SKM-1 (cell line): ENCODE data around the gene PCBP4.

ENCODE experiments used
- DNase-seq: peaks from one replicate; lab custom pipeline; 2025; ENCODE audit not compliant: unreplicated experiment; lab: John Stamatoyannopoulos, UW

The PCBP4 gene

DNA sequence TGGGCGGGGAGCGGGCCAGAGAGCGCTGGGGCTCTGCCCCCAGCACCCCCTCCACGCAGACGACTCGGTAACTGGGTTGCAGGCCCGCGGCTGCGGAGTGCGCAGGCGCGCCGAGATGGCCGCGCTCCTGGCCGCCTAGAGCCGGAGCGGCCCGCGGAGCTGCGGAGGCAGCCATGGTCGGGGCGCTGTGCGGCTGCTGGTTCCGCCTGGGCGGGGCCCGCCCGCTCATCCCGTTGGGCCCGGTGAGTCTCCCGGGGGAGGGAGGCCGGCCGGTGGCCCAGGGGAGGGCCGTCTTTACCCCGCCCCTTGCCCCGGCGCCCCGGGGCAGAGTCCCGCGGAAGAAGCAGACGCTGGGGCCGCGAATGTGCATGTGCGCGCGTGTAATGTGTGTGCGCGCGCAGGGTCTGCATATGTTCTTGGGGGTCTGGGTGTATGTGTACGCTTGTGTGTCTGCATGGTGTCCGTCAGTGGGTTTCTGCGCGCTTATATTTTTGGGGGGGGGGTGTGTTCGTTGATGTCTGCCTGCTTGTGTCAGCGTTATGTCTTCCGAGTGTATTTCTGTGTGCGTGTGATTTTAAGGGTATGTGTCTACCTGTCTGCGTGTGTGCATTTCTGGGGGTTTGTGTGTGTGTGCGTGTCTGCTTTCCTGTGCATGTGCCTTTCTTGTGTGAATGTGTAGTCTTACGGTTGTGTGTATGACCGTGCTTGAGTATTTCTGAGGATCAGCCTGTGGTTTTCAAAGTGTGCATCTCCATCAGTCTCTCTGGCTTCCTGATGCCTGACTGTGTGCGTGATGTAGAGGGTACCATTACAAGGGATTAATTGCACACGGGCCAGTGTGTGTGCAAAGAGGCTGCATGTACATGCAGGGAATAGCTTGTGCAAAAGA, 8.0 kb upstream of the PCBP4 start, which contains the start of gene ABHD14A:
TSS of gene ABHD14A (plus strand) at position 102 of the 889 bp plus-strand sequence. CDS start at position 174, 72 bp downstream.
- DNase-seq, result peak; percentile 35

DNA sequence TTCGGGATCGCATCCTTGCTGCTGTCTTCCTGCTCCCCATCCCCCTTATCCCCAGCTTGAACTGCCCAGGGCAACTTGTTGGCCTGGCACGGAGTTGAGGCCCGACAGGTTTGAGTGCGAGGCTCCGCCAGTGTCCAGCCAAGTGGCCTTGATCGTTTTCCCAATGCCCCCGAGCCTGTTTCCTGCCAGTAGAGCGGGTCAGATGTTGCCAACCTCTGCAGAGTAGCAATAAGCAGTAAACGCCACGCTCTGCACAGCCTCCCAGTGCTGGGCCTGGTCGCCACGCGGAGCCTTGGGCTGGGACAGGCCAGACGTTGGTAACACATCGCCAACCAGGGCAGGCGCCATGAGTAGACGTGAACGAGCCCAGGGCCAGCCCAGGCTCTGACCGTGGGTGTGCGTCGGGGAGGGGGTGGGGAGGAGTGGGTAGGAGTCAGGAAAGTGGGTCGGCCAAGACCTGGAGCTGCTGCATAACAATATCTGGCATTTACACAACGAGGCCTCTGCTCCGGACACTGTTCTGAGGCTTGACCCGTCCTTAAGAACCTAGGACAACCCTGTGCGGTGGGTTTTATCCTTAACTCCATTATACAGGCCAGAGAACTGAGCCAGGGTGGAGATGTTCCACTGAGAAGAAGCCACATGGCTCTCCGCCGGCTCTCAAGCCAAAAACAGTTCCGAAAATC, 7.2 kb upstream of the PCBP4 start:
- no peak for DNase-seq

DNA sequence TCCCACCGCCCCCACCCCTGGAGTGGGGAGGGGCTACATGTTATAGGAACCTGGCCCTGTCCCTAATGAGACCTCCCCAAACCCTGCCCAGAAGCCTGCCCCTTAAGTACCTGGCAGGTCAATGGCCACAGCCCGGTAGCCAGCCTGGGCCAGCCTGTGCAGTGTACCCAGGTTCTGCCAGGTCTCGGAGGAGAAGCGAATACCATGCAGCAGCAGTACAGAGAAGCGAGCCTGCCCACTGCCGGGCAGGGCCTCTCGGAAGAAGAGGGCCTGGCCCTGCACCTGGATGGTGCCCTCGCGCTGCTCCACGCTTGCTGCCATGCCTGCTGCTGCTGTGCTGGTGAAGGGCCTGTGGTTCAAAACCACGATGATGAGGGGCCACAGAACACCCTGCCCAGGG, 4.1 kb upstream of the PCBP4 start:
- no peak for DNase-seq

DNA sequence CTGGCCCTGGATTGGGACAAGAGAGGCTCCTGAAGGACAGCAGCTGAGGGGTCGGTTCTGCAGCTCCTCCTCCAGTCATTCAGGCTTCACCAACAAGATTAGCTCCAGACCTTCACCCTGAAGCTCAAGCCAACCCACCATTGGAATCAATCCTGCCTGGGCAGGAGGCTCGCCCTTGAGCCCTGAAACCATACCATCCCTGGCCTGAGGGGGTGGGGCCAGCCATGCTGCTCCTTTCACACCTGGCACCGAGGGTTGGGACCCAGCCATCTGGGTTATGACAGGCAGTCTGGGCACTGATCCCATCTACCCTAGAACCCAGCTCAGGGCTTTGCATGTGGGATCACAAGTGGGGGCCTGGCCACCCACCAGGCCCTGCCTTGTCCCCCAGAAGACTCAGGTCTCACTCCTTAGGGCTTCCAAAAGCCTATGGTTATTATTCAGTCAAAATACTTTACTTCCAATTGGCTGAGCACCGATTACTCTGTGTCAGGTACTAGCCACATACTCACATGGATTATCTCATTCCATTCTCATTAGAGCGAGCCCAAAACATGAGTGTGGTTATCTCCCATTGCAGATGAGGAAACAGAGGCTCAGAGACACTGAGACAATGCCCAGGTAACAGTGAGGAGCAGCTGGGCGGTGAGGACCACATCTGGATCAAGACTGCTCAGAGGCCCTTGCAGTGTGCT, 3.5 kb upstream of the PCBP4 start:
- no peak for DNase-seq

DNA sequence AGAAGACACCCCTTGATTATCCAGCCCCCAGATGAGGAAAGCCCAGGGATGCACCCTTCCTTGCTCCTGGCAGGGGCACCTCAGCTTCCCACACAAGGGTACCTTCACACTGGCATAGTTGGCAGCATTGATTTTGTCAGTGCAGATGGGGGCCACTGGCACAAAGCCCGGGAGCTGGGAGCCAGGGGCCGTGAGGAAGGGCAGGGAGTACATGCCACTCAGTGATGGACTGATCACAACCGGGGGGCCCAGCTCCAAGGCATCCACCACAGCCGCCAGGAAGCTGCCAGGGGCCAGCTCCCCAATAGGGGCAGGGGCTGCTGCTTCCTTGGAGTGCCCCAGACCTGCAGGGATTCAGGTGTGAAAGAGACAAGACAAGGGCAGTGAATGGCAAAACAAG, 2.6 kb upstream of the PCBP4 start:
- DNase-seq, result no peak

DNA sequence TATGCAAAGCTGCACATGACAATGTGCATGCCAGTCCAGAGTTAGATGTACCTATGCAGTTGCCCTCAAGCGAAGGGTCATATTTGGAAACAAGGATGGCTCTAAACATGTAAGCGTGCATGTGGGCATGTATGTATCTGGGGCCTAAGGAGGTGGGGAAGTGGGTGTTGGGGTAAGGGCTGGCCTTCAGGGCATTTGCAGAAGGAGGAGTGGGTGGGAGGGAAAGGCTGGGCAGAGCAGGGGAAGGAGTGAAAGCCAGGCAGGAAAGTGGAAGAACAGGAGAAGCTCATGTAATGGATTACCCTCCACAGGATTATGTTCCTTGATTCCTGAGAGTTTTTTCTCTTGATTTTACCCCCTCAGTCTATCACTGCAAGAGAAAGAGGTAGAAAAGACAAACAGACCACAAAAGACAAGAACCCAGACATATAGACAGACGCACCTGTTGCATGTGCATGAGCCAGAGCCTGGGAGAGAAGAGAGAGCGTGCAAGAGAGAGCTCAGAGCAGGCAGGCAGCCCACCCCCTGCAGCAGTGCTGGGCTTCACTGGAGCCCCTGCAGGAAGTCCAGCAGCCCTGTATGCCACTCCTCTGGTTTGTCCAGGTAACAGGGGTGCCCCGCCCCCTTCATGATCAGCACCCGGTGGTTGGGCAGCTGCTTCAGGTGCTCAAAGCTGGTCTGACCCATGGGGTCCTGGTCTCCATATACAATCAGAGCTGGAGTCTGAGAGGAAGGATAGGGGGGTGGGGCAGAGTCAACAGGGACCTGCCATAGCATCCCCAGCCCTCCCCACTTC, 1.8 kb upstream of the PCBP4 start:
- no peak for DNase-seq

DNA sequence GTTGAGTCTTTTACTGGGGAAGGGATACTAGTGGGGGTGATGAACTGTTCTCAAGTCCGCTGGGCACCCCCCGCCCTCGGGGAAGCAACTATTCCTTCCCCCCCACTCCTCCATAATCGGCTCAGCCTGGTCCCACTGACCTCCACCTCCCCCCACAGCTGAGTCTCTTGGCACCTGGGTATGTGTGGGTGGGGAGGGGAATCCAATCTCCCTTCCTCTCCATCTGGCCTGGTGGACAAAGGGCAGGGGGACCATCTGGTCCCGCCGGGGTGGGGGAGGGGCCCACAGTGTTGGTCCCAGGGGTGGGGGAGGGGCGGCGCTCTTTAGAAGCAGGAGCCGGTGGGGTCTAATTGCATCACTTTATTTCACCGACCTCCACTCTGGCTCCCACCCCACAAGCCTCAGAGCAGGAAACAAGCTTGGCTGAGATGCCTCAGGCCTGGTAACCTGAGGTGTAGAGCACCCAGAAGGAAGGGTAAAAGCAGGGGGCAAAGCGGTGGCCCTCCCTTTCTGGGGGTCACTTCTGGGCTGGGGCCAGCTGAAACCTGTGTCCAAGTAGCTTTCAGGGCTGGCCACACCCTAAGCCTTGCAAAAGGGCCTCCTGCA, 1.0 kb upstream of the PCBP4 start:
- no peak for DNase-seq

DNA sequence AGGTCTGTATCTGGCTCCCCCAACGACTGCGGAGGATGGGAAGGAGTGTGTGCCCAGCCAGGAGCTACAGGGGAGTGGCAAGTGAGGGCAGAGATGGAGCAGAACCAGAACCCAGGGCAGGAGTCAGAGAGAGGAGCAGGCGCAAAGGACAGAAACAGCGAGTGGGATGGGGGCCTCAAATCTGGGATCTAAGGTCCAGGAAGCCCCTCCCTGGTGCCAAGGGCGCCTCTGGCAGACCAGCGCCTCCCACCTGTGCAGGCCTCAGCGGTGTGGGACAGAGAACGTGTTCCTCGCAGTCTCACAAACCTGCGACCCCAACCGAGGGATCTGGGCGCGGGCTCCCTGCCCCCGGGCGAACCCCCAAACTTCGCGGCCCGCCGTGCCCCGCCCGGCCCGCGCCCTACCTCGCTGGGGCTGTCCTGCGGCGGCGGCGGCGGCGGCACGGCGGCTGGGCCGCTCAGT, 301 bp downstream of the PCBP4 start:
- no peak for DNase-seq

DNA sequence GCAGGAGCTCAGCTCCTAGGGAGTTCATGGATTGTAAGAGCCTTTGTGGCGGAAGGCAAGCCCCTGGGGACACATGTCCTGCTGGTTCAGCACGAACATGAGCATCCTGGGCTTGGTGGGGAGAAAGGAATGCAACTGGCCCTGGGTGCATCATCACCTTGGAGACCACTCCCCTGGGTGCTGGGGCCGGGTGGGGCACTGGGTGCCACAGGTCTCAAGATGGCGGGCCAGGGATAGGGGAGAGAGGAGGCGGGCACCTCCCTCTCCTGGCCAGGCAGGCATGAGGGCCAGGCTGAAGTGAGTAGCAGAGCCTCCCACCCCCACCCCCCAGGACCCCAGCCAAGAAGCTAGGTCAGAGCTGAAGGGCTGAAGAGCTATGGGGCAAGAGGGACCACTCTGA, 768 bp downstream of the PCBP4 start:
- DNase-seq, result no peak

DNA sequence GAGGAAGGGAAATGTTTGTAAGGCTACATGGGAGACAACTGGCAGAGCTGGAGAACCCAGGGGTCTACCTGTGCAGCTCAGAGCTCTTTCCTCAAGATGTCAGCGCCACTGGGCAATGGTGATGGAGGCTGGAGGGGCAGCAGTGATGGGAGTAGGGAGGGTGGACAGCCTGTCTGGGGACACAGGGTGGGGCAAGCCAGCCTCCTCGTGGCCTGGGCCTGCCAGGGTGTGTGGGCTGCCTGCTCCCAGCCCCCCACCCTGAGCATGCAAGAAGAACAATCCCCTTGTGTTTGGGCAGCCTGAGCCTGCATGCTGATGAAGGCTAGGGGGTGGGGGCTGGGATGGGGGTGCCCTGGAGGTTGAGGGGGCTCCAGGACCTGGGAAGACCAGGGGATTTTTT, 1.2 kb downstream of the PCBP4 start:
- no peak for DNase-seq

DNA sequence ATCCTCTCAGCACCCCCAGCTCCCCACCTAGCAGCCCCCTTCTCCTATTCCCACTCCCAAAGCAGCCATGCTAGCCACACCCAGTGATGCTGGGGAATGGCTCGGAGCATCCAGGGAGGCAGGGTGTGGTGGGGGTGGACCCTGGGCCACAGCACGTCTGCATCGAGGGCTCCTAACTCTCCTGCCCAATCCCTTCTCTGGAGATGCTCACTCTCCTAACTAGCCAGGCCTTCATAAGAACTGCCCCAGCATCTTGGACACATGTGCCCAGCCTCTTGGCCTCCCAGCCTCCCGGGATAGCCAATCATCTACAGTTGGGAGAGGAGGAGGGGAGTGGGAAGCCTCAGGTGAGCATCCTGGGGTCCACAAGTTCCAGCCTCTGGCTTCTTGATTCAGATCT, 2.7 kb downstream of the PCBP4 start:
- DNase-seq, result no peak

DNA sequence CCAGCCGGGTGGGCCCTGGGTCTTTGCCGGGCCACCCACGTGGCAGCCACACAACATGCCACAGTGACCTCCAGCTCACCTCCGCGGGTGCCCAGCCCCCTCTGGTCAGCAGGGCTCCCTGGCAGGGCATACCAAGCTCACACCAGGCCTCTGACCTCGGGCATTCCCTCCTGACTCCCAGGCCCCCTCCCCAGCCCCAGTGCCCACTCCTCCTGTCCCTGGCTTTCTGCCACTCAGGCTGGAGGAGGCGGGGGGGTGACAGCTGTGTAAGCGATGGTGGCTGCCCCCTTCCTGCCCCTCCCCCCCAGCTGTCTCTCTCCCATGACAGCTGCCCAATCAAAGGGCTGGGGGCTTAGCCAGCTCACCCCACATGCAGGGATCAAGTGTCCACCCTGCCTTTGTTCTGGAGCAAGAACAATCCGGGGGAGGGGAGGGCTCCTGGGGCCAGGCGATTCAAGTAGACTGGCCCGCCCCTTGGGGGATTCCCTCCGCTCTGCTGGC, 3.3 kb downstream of the PCBP4 start:
- no peak for DNase-seq

DNA sequence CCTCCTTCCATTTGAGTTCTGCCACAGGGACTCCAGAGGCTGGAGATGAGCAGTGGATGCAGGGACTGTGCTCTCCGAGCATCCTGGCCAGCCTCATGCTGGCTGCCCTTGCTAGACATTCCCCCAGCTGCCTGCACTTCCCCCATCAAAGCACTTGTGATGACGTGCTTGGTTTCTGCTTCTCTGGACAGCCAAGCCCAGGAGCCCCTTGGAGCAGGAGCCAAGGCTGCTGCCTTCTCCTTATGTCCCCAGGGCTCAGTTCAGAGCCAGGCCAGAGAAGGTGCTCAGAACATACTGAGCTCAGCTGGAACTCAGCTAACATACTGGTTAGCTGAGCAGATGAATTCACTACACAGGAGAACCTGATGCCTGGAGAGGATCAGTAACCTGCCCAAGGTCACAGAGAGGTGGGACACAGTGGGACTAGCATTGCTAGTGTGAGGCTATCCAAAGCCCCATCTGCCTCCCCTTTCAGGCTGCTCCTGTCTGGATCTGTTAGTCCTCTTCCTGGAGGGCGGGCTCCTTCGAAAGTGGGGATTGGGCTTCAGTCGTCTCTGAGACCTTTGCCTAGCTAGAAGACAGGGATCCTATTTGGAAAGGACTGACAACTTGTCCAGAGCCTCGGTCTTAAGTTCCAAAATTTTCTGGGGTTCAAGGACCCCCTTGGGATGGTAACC, 4.3 kb downstream of the PCBP4 start:
- no peak for DNase-seq

DNA sequence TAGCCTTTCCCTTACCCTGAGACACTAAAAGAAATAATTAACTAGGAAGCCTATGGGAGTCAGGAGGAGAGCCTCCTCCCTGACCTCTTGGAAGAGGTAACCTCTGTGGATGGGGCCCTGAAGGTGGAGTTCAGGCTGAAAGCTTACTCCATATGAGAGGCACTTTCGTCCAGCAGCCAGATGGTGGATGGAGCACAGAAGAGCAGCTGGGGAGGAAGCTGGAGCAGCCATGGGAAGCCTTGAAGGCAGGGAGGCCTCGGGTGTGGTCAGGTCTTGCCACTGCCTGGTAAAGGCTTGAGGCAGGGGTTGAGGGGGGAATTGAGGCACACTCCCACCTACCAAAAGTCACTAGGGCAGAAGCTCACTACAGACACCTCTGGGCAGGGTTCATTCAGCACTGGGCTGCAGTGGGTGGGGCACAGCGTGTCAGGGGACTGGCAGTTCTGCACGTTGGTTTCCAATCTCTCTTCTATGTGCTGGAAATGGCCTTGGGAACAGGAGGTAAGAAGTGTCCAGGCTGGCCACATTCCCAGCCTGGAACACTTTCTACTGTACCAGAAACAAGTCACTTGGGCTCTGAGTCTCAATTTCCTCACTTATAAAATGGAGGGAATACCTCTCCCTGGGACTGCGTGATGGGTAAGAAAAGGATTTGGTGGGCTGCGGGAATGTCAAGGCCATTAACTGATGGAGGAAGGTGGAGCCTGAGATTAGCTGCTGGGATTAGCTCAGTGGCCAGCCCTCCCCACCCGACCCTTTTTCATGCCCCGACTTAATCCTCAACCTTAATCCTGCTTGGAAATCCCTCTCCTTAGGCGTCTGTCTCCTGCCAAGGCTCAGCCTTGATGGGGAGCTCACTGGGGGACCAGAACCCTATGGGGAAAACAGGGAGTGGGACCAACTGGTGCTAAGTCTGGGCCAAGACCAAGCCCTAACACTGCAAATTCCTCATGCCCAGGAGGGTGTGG, 5.4 kb downstream of the PCBP4 start:
- DNase-seq, result no peak

DNA sequence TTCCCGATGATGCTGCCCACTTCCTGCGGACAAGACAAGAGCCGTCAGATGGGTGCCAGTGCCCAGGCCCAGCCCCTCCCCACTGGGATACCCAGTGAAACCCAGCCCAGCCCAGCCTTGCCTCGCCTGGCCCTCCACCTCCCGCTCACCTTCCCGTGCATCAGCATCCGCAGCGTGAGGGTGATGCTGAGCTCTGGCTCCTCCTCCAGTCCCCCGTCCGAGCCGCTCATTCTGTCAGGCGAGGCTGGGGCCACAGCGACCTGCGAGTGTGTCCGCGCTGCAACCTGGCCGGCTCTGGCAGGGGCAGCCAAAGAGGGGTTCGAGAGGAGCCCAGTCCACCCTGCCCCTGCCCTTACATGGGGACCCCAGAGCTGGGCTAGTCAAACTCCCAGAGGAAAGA, 6.2 kb downstream of the PCBP4 start:
- DNase-seq, result no peak

DNA sequence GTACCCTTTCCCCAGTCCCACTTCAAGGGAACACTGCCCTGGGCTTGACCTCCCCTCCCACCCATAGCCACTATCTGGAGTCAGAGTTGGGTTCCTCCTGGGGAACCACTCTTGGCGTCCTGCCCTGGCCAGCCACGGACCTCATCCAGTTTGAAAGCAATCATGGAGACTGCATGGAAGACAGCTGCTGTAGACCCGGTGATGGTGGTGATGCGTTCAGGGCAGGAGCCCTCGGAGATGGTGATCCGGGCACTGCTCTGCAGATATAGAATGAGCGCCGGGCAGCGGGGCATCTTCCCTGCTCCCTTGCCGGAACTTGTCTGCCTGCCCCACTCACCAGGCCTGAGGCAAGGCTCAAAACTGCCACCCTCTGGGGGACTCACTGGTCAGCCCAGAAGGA, 6.9 kb downstream of the PCBP4 start:
- DNase-seq, result no peak

DNA sequence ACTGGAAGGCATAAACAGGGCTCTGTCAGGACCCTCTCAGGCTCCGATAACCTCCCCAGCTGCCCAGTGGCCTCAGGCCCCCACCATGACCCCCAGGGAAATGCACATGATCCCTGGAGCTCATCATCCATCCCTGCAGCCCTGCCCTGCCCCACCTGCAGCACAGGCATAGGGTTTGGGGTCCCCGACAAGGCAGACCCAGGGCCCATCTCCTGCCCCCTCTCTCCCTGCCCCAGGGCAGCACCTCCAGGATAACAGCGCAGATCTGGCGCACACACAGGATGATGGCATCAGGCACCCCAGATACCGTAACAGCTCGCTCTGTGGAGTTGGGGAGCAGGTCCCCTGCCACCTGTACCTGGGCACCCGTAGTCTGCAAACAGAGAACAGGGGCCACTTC, 7.6 kb downstream of the PCBP4 start:
- DNase-seq, result no peak
